ENCODE results near the gene TIMM10B. TPM values are rescaled to one million over a fixed set of nuclear protein-coding genes. Genes with fewer than 3 reads are reported as not detected.

TIMM10B gene
- total RNA-seq = 34.6 TPM
- long read RNA-seq, transcript TIMM10B-201 (3 exons, 2,840 nt) = major isoform, 71 of 75 reads
- long read RNA-seq, partial matches to known transcripts = 1 of 75 reads
- long read RNA-seq, other reads (novel, unspliced or antisense) = 0 of 75 reads

GRCh38 chr11:6481012-6481923 is at the start of gene TIMM10B, which contains the start of gene ARFIP2:
Gene TIMM10B (plus strand): TSS chr11:6481501. CDS start chr11:6481517, 16 bp downstream.
Gene ARFIP2 (minus strand): TSS chr11:6481331. CDS start chr11:6480421, 910 bp downstream.
- peaks cover 29% of the 10 kb centered on the region for H3K4me1 ChIP-seq
- intact Hi-C loops (cut with DNase I) = no loop called here

GRCh38 chr11:6431861-6432260 is 49.4 kb upstream of the TIMM10B start:
- no peaks in the 10 kb centered on the region for H3K9me3 ChIP-seq
- no peak overlapping the region for H3K27ac ChIP-seq
- H3K4me3 ChIP-seq = no peak overlapping the region
- no peak for DNase-seq
- peak; percentile 18 to 42 for ATAC-seq
- no peak for TF ChIP-seq CTCF (IDR thresholded peaks at IDR 0.05)
- no peaks in the 10 kb centered on the region for H3K27me3 ChIP-seq (ENCODE audit: low read depth)
- intact Hi-C loops (cut with DNase I) = no loop called here
- no peaks in the 10 kb centered on the region for H3K4me1 ChIP-seq
- H3K36me3 ChIP-seq = no peaks in the 10 kb centered on the region

More at GRCh38 chr11:6481012-6481923, at the start of gene TIMM10B, which contains the start of gene ARFIP2:
- H3K27me3 ChIP-seq (ENCODE audit: low read depth) = no peaks in the 10 kb centered on the region
- ATAC-seq (peak; percentile 97 to 99), DNase-seq (peak; percentile 100)
- peaks cover 79% of the 10 kb centered on the region for H3K36me3 ChIP-seq
- H3K9me3 ChIP-seq = no peaks in the 10 kb centered on the region
- peak within 1 kb of the TSS; percentile 70 for H3K4me3 ChIP-seq
- TF ChIP-seq CTCF (IDR thresholded peaks at IDR 0.05) = no peak
- H3K27ac ChIP-seq = peak within 1 kb of the TSS; percentile 91

- no peak for DNase-seq
- TF ChIP-seq CTCF (IDR thresholded peaks at IDR 0.05) = no peak
- intact Hi-C loops (cut with DNase I) = no loop called here
- Histone ChIP-seq H3K27me3 (ENCODE audit: low read depth) (no peaks in the 10 kb centered on the region), H3K4me3 (no peak overlapping the region), H3K4me1 (peaks cover 6% of the 10 kb centered on the region), H3K9me3 (no peaks in the 10 kb centered on the region), H3K36me3 (no peaks in the 10 kb centered on the region), H3K27ac (no peak overlapping the region)
- ATAC-seq = no peak
Measured at GRCh38 chr11:6433998-6434660, 47.2 kb upstream of the TIMM10B start.

- Histone ChIP-seq H3K9me3 (no peaks in the 10 kb centered on the region), H3K4me1 (peaks cover 16% of the 10 kb centered on the region), H3K4me3 (no peak overlapping the region), H3K36me3 (no peaks in the 10 kb centered on the region), H3K27ac (no peak overlapping the region), H3K27me3 (ENCODE audit: low read depth) (no peaks in the 10 kb centered on the region)
- DNase-seq (no peak), ATAC-seq (no peak)
- intact Hi-C loops (cut with DNase I) = no loop called here
- TF ChIP-seq CTCF (IDR thresholded peaks at IDR 0.05) = no peak
Measured at GRCh38 chr11:6437423-6437822, 43.9 kb upstream of the TIMM10B start.

GRCh38 chr11:6437993-6438392 is 43.3 kb upstream of the TIMM10B start:
- Histone ChIP-seq H3K36me3 (no peaks in the 10 kb centered on the region), H3K27ac (no peak overlapping the region), H3K27me3 (ENCODE audit: low read depth) (no peaks in the 10 kb centered on the region), H3K4me3 (no peak overlapping the region), H3K4me1 (peaks cover 16% of the 10 kb centered on the region), H3K9me3 (no peaks in the 10 kb centered on the region)
- intact Hi-C loops (cut with DNase I) = no loop called here
- peak; percentile 43 to 54 for ATAC-seq
- no peak for TF ChIP-seq CTCF (IDR thresholded peaks at IDR 0.05)
- DNase-seq = no peak
